Fibroblast of skin of back (primary cell): ENCODE data around the gene DLGAP5.

ENCODE experiments used
- DNase-seq: peaks from one replicate; pipeline ENCODE4 v3.0.0-alpha.2; 2013

DLGAP5 gene

GRCh38 chr14:55107766-55108554 is 83.4 kb downstream of the DLGAP5 start:
- DNase-seq = peak; percentile 95

GRCh38 chr14:55105991-55106390 is 85.4 kb downstream of the DLGAP5 start:
- DNase-seq = no peak

GRCh38 chr14:55103971-55104954 is 87.1 kb downstream of the DLGAP5 start:
- no peak for DNase-seq

- DNase-seq = peak; percentile 94
Observed at GRCh38 chr14:55103005-55103640, 88.3 kb downstream of the DLGAP5 start.

- DNase-seq = peak; percentile 96
Observed at GRCh38 chr14:55102141-55102621, 89.2 kb downstream of the DLGAP5 start.

GRCh38 chr14:55101698-55102097 is 89.7 kb downstream of the DLGAP5 start:
- no peak for DNase-seq

GRCh38 chr14:55099756-55100155 is 91.6 kb downstream of the DLGAP5 start:
- no peak for DNase-seq

GRCh38 chr14:55098561-55098898 is 92.9 kb downstream of the DLGAP5 start:
- no peak for DNase-seq
